Tibial nerve (tissue), 4 donors: ENCODE results near the gene B3GNT4.

Experiments used
- EP300 ChIP-seq, 2 donors: sonication (generic); formaldehyde crosslinking; IDR thresholded peaks; one replicate each; pipeline ENCODE4 v1.6.1; 2017; ENCODE audit warnings: antibody characterized with exemption in 2 of 2, mild to moderate bottlenecking in 1 of 2
- POLR2A ChIP-seq, 2 donors: fragments of 450-650 bp; IDR thresholded peaks; one replicate each; pipeline ENCODE4 v1.6.1; 2017; ENCODE audit warnings: antibody characterized with exemption in 2 of 2, mild to moderate bottlenecking in 2 of 2, moderate library complexity in 2 of 2
- TF ChIP-seq, protein P1 (sequence below), 5 experiments: fragments of 200-600 bp in 3 of 5; fragments of 450-650 bp in 2 of 5; sonication (generic) in 3 of 5; IDR thresholded peaks; one replicate each; pipeline ENCODE4 v1.5.1; 2016 to 2019; ENCODE audit warnings: antibody characterized with exemption in 5 of 5, mild to moderate bottlenecking in 3 of 5, moderate library complexity in 2 of 5

DNA sequence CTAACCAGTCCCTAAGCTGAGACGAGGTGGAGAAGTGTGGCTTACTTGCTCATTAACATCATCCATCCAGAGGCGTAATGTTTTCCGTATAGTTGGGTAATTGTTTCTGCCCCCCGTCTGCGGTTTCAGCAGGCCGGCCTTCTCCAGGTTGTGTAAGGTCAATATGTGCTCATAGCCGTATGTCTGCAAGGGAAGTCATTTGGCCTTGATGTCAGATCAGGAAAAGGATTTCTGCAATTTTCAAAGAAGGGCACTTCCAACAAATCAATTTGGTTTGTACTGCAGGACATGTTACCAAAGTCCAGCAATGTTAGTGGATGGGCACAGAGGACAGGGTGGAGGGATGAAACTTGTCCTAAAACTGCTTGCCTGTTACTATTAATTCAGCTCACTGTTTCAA lies 32.2 kb downstream of the B3GNT4 start:
- TF ChIP-seq, protein P1, sequence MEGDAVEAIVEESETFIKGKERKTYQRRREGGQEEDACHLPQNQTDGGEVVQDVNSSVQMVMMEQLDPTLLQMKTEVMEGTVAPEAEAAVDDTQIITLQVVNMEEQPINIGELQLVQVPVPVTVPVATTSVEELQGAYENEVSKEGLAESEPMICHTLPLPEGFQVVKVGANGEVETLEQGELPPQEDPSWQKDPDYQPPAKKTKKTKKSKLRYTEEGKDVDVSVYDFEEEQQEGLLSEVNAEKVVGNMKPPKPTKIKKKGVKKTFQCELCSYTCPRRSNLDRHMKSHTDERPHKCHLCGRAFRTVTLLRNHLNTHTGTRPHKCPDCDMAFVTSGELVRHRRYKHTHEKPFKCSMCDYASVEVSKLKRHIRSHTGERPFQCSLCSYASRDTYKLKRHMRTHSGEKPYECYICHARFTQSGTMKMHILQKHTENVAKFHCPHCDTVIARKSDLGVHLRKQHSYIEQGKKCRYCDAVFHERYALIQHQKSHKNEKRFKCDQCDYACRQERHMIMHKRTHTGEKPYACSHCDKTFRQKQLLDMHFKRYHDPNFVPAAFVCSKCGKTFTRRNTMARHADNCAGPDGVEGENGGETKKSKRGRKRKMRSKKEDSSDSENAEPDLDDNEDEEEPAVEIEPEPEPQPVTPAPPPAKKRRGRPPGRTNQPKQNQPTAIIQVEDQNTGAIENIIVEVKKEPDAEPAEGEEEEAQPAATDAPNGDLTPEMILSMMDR (IDR thresholded peaks at IDR 0.05): no peak
- TF ChIP-seq POLR2A (IDR thresholded peaks at IDR 0.05) (no peak), EP300 (IDR thresholded peaks at IDR 0.05) (no peak)
